ENCODE results near the gene PPP1R9B. TPM values are rescaled to one million over a fixed set of nuclear protein-coding genes. Genes with fewer than 3 reads are reported as not detected.

PPP1R9B gene, protein sequence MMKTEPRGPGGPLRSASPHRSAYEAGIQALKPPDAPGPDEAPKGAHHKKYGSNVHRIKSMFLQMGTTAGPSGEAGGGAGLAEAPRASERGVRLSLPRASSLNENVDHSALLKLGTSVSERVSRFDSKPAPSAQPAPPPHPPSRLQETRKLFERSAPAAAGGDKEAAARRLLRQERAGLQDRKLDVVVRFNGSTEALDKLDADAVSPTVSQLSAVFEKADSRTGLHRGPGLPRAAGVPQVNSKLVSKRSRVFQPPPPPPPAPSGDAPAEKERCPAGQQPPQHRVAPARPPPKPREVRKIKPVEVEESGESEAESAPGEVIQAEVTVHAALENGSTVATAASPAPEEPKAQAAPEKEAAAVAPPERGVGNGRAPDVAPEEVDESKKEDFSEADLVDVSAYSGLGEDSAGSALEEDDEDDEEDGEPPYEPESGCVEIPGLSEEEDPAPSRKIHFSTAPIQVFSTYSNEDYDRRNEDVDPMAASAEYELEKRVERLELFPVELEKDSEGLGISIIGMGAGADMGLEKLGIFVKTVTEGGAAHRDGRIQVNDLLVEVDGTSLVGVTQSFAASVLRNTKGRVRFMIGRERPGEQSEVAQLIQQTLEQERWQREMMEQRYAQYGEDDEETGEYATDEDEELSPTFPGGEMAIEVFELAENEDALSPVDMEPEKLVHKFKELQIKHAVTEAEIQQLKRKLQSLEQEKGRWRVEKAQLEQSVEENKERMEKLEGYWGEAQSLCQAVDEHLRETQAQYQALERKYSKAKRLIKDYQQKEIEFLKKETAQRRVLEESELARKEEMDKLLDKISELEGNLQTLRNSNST
- 27.6 and 36.3 TPM in 2 replicates for total RNA-seq

DNA sequence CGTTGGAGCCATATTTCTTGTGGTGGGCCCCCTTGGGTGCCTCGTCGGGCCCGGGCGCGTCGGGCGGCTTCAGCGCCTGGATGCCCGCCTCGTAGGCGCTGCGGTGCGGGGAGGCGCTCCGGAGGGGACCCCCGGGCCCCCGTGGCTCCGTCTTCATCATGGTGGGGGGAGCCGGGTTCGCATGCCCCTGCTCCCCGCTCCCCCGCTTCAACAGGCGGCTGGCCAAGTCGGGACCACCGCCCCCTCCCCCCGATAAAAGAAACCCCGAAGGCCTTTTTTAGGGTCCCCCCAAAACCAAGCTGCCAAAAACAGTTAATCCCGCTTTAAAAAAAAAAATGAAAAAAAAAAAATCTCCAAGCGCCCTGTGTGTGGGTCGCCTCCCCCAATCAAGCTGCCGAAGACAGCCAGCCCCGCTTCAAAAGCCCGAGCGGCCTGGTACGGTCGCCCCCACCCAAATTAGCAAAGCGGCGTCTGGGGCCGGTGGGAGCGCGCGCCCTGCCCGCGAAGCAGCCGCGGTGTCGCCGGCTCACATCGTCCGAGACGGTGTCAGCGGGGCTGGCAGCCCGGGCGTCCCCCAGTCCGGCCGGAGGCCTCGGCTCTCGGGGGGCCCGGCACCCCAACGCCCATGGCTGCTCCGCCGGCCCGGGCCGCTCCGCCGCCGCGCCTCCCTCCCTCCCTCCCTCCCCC, at the start of gene PPP1R9B:
Gene PPP1R9B, minus strand, starts transcription at position 324 of the 687 bp plus-strand sequence. Its CDS starts 164 bp downstream, at position 160.

DNA sequence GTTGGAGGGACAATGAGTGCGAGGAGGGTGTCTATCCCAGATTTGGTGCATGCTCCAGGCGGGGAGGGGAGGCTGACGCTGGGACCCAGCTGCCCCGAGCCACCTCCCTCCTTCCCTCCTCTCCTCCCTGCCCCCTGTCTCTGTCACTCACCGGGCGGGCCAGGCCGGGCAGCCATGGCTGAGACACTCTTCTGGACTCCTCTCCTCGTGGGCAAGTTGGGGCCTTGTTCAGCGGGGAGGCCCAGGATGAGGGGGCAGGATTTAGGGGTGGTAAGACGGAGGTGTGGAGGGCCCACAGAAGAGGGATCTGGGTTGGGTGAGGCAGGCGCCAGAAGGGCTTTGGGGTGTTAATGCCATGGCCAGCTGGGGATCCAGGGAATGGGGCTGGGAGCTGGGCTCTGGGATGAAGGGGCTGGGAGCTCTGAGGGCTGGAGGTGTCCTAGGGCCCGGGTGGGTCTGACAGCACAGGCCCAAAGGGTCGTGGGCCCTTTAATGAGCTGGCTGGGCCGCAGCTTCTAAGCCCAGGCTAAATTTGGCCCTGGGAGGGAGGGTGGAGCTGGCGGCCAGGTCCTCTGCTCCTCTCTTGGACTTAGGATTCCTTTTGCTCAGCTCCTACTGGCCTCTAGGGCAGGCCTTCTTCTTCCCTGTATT, 15.5 kb upstream of the PPP1R9B start, which contains the start of gene SGCA:
Gene SGCA, plus strand, starts transcription at position 139 of the 651 bp plus-strand sequence. Its CDS starts 36 bp downstream, at position 175.

DNA sequence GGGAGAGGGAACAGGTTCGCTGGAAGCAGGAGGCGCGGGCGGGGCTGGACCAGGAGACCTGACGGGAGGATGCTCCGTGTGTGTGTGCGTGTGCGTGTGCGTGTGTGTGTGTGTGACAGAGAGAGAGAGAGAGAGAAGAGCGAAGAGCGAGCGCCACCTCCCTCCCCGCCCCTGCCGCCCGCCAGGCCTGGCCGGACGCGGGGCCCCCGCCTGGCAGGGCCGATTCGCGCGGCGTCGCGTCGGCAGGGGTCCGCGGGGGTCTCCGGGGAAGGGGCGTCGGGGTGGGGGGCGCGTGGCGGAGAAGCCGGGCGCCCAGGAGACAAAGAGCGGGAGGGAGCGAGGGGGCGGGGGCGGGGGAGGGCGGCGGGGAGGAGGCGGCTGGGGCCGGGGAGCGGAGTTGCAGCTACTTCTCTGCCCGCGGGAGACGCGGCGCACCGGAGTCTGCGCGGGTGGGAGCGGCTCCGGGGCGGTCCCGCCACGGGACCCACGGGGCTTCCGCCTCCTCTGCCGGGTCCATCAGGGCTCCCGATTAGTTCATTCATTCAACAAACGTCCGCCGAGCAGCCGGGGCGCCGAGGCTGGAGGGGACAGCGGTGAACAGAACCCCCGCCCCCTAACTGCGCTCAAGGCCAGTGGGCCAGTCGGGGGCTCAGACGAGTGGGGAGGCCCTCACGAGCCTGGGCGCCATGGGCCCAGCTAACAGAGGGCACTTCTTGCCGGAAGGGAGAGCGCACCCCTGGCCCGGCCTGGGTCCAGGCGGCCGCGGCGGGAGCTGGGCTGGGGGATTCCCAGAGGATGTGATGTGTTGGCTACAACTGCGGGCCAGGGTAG, 20.5 kb downstream of the PPP1R9B start, which contains the start of gene SAMD14:
Gene SAMD14, minus strand, starts transcription at position 433 of the 831 bp plus-strand sequence. CDS start 5,201 bp downstream, outside the sequence.

DNA sequence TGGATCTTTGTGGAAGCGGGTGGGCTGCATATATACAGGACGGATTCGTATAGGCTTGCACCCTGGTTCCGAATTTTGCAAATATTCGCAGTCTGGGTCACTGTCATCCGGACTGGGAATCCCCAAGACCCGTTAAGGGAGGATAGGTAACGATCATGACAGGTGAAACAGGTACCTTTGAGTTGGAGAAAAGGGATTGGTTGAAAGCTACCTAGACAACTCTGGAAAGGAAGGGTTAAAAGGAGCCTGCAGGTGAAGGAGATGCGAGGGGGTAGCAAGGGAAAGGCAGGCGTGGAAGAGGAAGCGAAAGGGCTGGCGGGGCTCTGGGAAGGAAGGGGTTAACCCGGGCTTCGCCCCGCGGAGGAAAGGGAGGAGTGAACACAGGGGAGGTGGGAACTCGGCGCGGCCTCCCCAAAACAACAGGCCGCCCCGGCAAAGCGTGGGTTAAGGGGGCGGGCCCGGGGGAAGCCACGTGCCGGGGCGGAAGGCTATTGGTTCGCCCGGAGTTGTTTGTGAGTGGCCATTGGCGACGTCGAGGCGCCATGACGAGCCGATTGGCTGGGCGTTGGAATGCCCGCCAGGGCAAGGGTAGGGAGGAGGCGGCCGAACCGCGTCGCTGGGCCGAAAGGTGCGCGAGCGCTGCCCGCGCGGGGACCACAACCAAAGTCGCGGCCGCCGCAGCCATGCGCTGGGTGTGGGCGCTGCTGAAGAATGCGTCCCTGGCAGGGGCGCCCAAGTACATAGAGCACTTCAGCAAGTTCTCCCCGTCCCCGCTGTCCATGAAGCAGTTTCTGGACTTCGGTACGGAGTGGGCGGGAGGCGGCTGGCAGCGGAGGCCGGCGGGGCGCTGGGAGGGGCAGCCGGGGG, 55.5 kb downstream of the PPP1R9B start, which contains the start of gene PDK2:
Gene PDK2, plus strand, starts transcription at position 599 of the 867 bp plus-strand sequence. Its CDS starts 85 bp downstream, at position 684.

Other genes with a start within 250 kb of the PPP1R9B start
- 0.14 TPM in 1 of 2 replicates, not detected in the other for gene DLX4, start 181.5 kb downstream of the PPP1R9B start, total RNA-seq
- gene DLX3, start 155.5 kb downstream of the PPP1R9B start, total RNA-seq = 0.46 and 0.99 TPM in 2 replicates
- gene ITGA3, start 94.6 kb downstream of the PPP1R9B start, total RNA-seq = 408 and 697 TPM in 2 replicates
- gene PDK2, start 55.3 kb downstream of the PPP1R9B start, total RNA-seq = 11.5 and 14.7 TPM in 2 replicates
- 0.21 TPM in 1 of 2 replicates, not detected in the other for gene SAMD14, start 20.5 kb downstream of the PPP1R9B start, total RNA-seq
- 0.21 TPM in 1 of 2 replicates, not detected in the other for gene SGCA, start 15.3 kb upstream of the PPP1R9B start, total RNA-seq
- 109 and 112 TPM in 2 replicates for gene COL1A1, start 51.0 kb upstream of the PPP1R9B start, total RNA-seq
- gene TMEM92, start 123.8 kb upstream of the PPP1R9B start, total RNA-seq = 5.6 and 7.5 TPM in 2 replicates
- gene XYLT2, start 195.4 kb upstream of the PPP1R9B start, total RNA-seq = 43.9 and 59.2 TPM in 2 replicates
- gene MRPL27, start 222.5 kb upstream of the PPP1R9B start, total RNA-seq = 90.5 and 97.3 TPM in 2 replicates
- 4.9 and 5.6 TPM in 2 replicates for gene EME1, start 222.6 kb upstream of the PPP1R9B start, total RNA-seq
- gene LRRC59, start 246.8 kb upstream of the PPP1R9B start, total RNA-seq = 161 and 163 TPM in 2 replicates

Measured in airway epithelial cell (primary cell).